Esophagus muscularis mucosa (tissue), 4 donors: ENCODE data around the gene HOXB7. TPM values are rescaled to one million over a fixed set of nuclear protein-coding genes. Genes with fewer than 3 reads are reported as not detected.

ENCODE experiments used
- DNase-seq: peaks from one replicate; pipeline ENCODE4 v3.0.0-alpha.2; 2017; ENCODE audit errors: extremely low spot score
- H3K27ac ChIP-seq, 4 donors: fragments of 200-600 bp; sonication (generic); replicated peaks in 1 of 4; 1 replicate in 3 of 4; 2 replicates in 1 of 4; pipeline ENCODE4 v1.5.1; 2016 to 2019; ENCODE audit warnings: mild to moderate bottlenecking in 1 of 4
- H3K27me3 ChIP-seq, 4 donors: fragments of 200-600 bp; sonication (generic); one replicate each; pipeline versions ENCODE4 v1.5.1 to v1.6.0; 2016 to 2019
- H3K36me3 ChIP-seq, 4 donors: fragments of 200-600 bp; sonication (generic); one replicate each; pipeline ENCODE4 v1.5.1; 2016 to 2019
- H3K4me1 ChIP-seq, 4 donors: fragments of 200-600 bp; sonication (generic); one replicate each; pipeline ENCODE4 v1.5.1; 2016 to 2019
- H3K4me3 ChIP-seq, 4 donors: fragments of 200-600 bp; sonication (generic); 1 replicate in 2 of 4; 2 replicates in 2 of 4; pipeline ENCODE4 v1.5.1; 2016 to 2019; ENCODE audit warnings: mild to moderate bottlenecking in 4 of 4, moderate library complexity in 1 of 4
- H3K9me3 ChIP-seq, 4 donors: fragments of 200-600 bp; sonication (generic); 1 replicate in 3 of 4; 2 replicates in 1 of 4; pipeline ENCODE4 v1.5.1; 2016 to 2019
- CTCF ChIP-seq, 3 experiments: fragments of 200-600 bp in 2 of 3; fragments of 450-650 bp in 1 of 3; sonication (generic) in 2 of 3; IDR thresholded peaks; one replicate each; pipeline ENCODE4 v1.5.1; 2017 to 2019; ENCODE audit warnings: antibody characterized with exemption in 3 of 3, mild to moderate bottlenecking in 2 of 3, moderate library complexity in 1 of 3
- EP300 ChIP-seq: sonication (generic); formaldehyde crosslinking; IDR thresholded peaks from one replicate; pipeline ENCODE4 v1.6.1; 2017; ENCODE audit warnings: antibody characterized with exemption
- POLR2A ChIP-seq: fragments of 450-650 bp; IDR thresholded peaks from one replicate; pipeline ENCODE4 v1.6.1; 2017; ENCODE audit warnings: antibody characterized with exemption, moderate library complexity, mild to moderate bottlenecking, low read depth
- POLR2AphosphoS5 ChIP-seq, 2 donors: sonication (generic); formaldehyde crosslinking; IDR thresholded peaks; one replicate each; pipeline ENCODE4 v1.6.1; 2017; ENCODE audit warnings: antibody characterized with exemption in 2 of 2
- WGBS: methylation state at CpG from one replicate; pipeline ENCODE4 v1.1.5; 2018; 5-methylcytosine and 5-hydroxymethylcytosine counted together
- intact Hi-C: fragments of 100-400 bp; cut with DNase I; formaldehyde crosslinking; loops from one replicate; pipeline ENCODE4 v1.15.1; 2023
- total RNA-seq, 4 donors: library from RNA; depleted of rRNA; stranded (reverse); fragments of >200 nt; gene quantifications; one replicate each; pipeline versions ENCODE4 v1.1.0 to v1.2.1, GENCODE V29; 2016

HOXB7 gene
- total RNA-seq, 4 donors from 2014 or later = 0.52 to 1.7 (median 0.66) TPM

GRCh38 chr17:48586355-48587258 is 24.2 kb downstream of the HOXB7 start:
- H3K4me3 ChIP-seq = peak overlapping the region; percentile 69 to 84 (median 72)
- peaks cover 35 to 51% (median 45%) of the 10 kb centered on the region in 4 donors for H3K4me1 ChIP-seq
- WGBS = 61% methylated on average over 34 of the region's 34 CpGs
- H3K9me3 ChIP-seq = no peaks in the 10 kb centered on the region
- TF ChIP-seq CTCF (IDR thresholded peaks at IDR 0.05) (no peak), POLR2A (no peak), POLR2AphosphoS5 (IDR thresholded peaks at IDR 0.05) (no peak), EP300 (no peak)
- peaks cover 0 to 3% (median 0%) of the 10 kb centered on the region in 4 donors for H3K27me3 ChIP-seq
- H3K27ac ChIP-seq = peak overlapping the region; percentile 91 to 97 (median 96)
- DNase-seq = no peak
- H3K36me3 ChIP-seq = no peaks in the 10 kb centered on the region
- intact Hi-C loops = no loop called here

DNA sequence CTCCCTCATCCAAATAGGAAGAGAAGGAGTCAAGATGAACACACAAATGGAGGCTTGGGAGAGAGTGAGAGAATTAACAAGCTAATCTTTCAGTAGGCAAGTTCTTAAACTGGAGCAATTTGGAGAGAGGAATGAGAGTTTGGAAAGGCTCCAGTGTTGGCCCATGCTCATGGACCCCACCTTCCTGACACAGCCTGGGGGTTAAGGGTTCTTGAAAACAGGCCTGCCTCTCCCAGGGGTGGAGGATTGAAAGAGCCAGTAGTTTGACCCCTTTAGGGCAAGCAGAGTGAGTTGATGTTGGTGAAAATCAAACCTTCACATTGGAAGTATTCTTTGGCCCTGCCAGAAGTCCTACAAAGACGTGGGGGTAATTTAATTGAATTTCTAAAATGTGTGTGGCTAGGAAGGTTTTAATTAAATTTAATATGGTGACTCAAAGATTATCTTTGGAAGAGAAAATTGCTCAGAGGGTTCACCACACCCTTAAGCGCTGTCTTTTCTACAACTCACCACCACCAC is 26.5 kb downstream of the HOXB7 start:
- 65% methylated on average over 2 of the region's 2 CpGs for WGBS
- Histone ChIP-seq H3K9me3 (no peaks in the 10 kb centered on the region), H3K36me3 (no peaks in the 10 kb centered on the region), H3K4me3 (peak overlapping the region in 2 of 4 donors; percentile 70 to 74), H3K27me3 (no peaks in the 10 kb centered on the region), H3K27ac (peak overlapping the region; percentile 91 to 97 (median 96)), H3K4me1 (peaks cover 51 to 68% (median 66%) of the 10 kb centered on the region in 4 donors)
- intact Hi-C loops = no loop called here
- TF ChIP-seq EP300 (no peak), POLR2AphosphoS5 (IDR thresholded peaks at IDR 0.05) (no peak), POLR2A (no peak)
- DNase-seq = no peak

DNA sequence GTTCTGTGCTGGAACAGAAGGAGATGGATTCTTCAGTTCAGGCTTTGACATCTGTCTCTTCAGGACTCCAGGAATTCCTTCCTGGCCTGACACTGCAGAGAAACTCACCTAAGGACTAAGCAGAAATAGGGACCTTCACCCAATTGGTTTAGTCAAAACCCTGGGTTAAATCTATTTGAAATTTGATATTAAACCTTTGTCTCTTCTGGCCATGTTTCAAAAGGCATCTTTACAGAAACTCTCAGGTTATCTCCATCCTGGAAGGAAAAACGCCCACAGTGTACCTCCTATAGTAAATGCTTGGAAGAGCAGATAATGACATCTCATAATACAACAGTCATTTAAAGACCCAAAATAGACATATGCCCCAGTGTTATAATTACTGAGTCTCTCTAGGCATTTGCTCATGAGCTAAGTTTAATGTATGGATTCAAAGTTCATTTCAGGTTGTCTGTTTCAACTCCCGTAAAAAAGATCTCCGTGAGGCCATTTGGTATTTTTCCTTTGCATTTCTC is 27.1 kb downstream of the HOXB7 start:
- Histone ChIP-seq H3K36me3 (no peaks in the 10 kb centered on the region), H3K27ac (peak overlapping the region; percentile 91 to 97 (median 96)), H3K27me3 (no peaks in the 10 kb centered on the region), H3K4me3 (no peak overlapping the region), H3K4me1 (peaks cover 51 to 73% (median 71%) of the 10 kb centered on the region in 4 donors), H3K9me3 (no peaks in the 10 kb centered on the region)
- TF ChIP-seq EP300 = no peak
- DNase-seq = no peak
- intact Hi-C loops = no loop called here
- 84% methylated on average over 3 of the region's 3 CpGs for WGBS

DNA sequence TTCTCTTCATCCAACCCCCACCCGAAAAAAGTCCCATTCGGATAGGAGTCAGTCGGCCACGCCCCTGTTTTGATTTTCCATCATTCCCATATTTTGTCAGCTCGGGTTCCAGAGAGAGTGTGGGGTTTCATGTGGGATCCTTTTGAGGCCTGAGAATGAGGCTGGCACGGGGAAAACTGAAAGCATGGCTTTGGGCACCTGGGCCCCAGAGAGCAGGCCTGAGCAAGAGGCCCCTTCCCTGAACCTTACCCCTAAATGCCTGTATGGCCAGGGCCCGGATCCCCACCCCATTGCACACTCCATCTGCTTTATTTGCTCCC is 28.1 kb downstream of the HOXB7 start:
- H3K27me3 ChIP-seq = no peaks in the 10 kb centered on the region
- H3K4me3 ChIP-seq = peak overlapping the region; percentile 65 to 78 (median 73)
- H3K9me3 ChIP-seq = no peaks in the 10 kb centered on the region
- H3K27ac ChIP-seq = peak overlapping the region; percentile 91 to 97 (median 96)
- intact Hi-C loops = no loop called here
- H3K4me1 ChIP-seq = peaks cover 51 to 76% (median 75%) of the 10 kb centered on the region in 4 donors
- DNase-seq = no peak
- WGBS = 44% methylated on average over 7 of the region's 7 CpGs
- H3K36me3 ChIP-seq = no peaks in the 10 kb centered on the region
- no peak for TF ChIP-seq POLR2A
- TF ChIP-seq EP300 = no peak
- no peak for TF ChIP-seq CTCF (IDR thresholded peaks at IDR 0.05)
- no peak for TF ChIP-seq POLR2AphosphoS5 (IDR thresholded peaks at IDR 0.05)

DNA sequence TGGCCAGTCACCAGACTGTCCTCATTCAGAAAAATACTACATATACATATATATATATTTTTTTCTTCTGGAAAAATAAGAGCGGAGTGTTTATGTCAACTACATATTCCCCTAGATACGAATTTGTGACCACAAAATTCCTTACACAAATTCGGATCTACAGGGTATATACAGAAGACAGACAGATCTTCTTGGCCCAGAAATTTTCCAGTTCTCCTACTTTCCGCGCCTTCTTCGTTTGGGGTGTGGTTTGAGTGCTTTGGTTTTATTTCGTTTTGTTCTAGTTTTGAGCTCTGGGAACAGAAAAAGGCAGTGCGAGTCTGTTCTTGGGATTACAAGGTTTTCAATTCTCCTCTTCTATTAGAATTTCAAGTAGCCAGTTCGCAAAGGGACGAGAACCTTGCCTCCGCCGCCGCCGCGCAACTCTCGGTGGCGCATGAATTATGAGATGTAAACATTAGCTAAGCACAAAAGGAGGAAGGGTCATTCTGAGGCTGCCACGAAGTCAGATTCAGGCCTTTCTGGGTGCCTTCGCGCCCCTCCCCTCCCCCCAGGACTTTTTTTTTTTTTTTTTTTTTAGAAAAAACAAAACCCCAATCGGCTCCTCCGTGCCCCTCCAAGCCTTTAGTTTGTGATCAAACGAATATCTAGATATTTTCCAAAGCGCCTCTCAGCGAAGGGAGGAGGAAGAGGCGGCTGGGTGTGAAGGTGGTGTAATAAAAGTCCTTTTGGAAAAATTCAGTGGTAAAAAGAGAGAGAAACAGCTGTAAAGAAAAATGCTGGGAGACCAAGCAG is 30.9 kb downstream of the HOXB7 start:
- Histone ChIP-seq H3K27me3 (no peaks in the 10 kb centered on the region), H3K36me3 (no peaks in the 10 kb centered on the region), H3K4me3 (peak overlapping the region; percentile 65 to 78 (median 73)), H3K4me1 (peaks cover 34 to 84% (median 79%) of the 10 kb centered on the region in 4 donors), H3K27ac (peak overlapping the region; percentile 91 to 97 (median 96)), H3K9me3 (no peaks in the 10 kb centered on the region)
- no peak for DNase-seq
- TF ChIP-seq CTCF (IDR thresholded peaks at IDR 0.05) = no peak
- no peak for TF ChIP-seq POLR2AphosphoS5 (IDR thresholded peaks at IDR 0.05)
- no peak for TF ChIP-seq EP300
- TF ChIP-seq POLR2A = no peak
- WGBS = 66% methylated on average over 26 of the region's 26 CpGs
- intact Hi-C loops = no loop called here
